CD14-positive monocyte (primary cell): ENCODE measurements around the gene ZNF511. TPM values are rescaled to one million over a fixed set of nuclear protein-coding genes. Genes with fewer than 3 reads are reported as not detected.

ENCODE experiments used
- DNase-seq, 3 donors: peaks; one replicate each; pipeline ENCODE4 v3.0.0-alpha.2; 2011 to 2022
- H2AFZ ChIP-seq: 2 replicates; pipeline ENCODE4 v1.6.0; 2012; ENCODE audit warnings: mild to moderate bottlenecking, low read depth, low read length, inconsistent platforms; ENCODE audit not compliant: insufficient read depth, poor library complexity, severe bottlenecking
- H3K27ac ChIP-seq, 2 donors: 1 replicate in 1 of 2; 2 replicates in 1 of 2; pipeline ENCODE4 v1.5.1; 2012 to 2013; ENCODE audit warnings: low read length in 2 of 2, control low read depth in 1 of 2, inconsistent platforms in 1 of 2, low read depth in 1 of 2, mild to moderate bottlenecking in 1 of 2
- H3K27me3 ChIP-seq, 2 donors: one replicate each; pipeline versions ENCODE4 v1.6.0 to v1.6.1; 2011 to 2013; ENCODE audit warnings: low read length in 2 of 2; ENCODE audit not compliant: control insufficient read depth in 2 of 2, insufficient read depth in 2 of 2
- H3K36me3 ChIP-seq, 2 donors: replicated peaks in 1 of 2; 1 replicate in 1 of 2; 2 replicates in 1 of 2; pipeline versions ENCODE4 v1.5.1 to v1.6.1; 2012 to 2013; ENCODE audit warnings: low read length in 2 of 2, control low read depth in 1 of 2, inconsistent platforms in 1 of 2, mild to moderate bottlenecking in 1 of 2; ENCODE audit not compliant: insufficient read depth in 2 of 2, control insufficient read depth in 1 of 2
- H3K4me1 ChIP-seq, 2 donors: 1 replicate in 1 of 2; 2 replicates in 1 of 2; pipeline versions ENCODE4 v1.5.1 to v1.6.1; 2012 to 2013; ENCODE audit warnings: low read length in 2 of 2, control low read depth in 1 of 2, inconsistent platforms in 1 of 2, mild to moderate bottlenecking in 1 of 2, moderate library complexity in 1 of 2; ENCODE audit not compliant: insufficient read depth in 2 of 2, control insufficient read depth in 1 of 2
- H3K4me2 ChIP-seq: replicated peaks from 2 replicates; pipeline ENCODE3; 2012; ENCODE audit warnings: low read length, moderate library complexity, mild to moderate bottlenecking; ENCODE audit not compliant: poor library complexity, severe bottlenecking; ENCODE audit errors: extremely low read depth
- H3K4me3 ChIP-seq, 3 experiments: fragments of 200-600 bp in 1 of 3; sonication (generic) in 1 of 3; replicated peaks in 1 of 3; 1 replicate in 2 of 3; 2 replicates in 1 of 3; pipeline ENCODE4 v1.5.1; 2011 to 2013; ENCODE audit warnings: low read length in 3 of 3, mild to moderate bottlenecking in 3 of 3, control low read depth in 2 of 3, low read depth in 2 of 3, inconsistent platforms in 1 of 3, moderate library complexity in 1 of 3
- H3K79me2 ChIP-seq: 2 replicates; pipeline ENCODE4 v1.6.0; 2012; ENCODE audit warnings: mild to moderate bottlenecking, control low read depth, inconsistent platforms, low read length, moderate library complexity; ENCODE audit not compliant: insufficient read depth
- H3K9ac ChIP-seq: 2 replicates; pipeline ENCODE4 v1.6.0; 2017; ENCODE audit warnings: low read length, mild to moderate bottlenecking; ENCODE audit not compliant: insufficient read depth, poor library complexity, severe bottlenecking
- H3K9me3 ChIP-seq, 2 donors: replicated peaks in 1 of 2; 1 replicate in 1 of 2; 2 replicates in 1 of 2; pipeline versions ENCODE4 v1.5.1 to v1.6.1; 2012 to 2013; ENCODE audit warnings: low read length in 2 of 2, control low read depth in 1 of 2; ENCODE audit not compliant: control insufficient read depth in 1 of 2, insufficient read depth in 1 of 2
- H4K20me1 ChIP-seq: 2 replicates; pipeline ENCODE4 v1.6.0; 2012; ENCODE audit warnings: mild to moderate bottlenecking, low read length, control low read depth, moderate library complexity; ENCODE audit not compliant: insufficient read depth
- H3K27ac Mint-ChIP-seq, 7 donors: one replicate each; pipeline ENCODE4 v1.8.0; 2020; ENCODE audit warnings: mild to moderate bottlenecking in 7 of 7, mixed read lengths in 7 of 7, moderate library complexity in 6 of 7, inconsistent platforms in 2 of 7
- H3K27me3 Mint-ChIP-seq, 3 donors: one replicate each; pipeline ENCODE4 v1.8.0; 2021 to 2022; ENCODE audit warnings: low read depth in 3 of 3, mild to moderate bottlenecking in 3 of 3, mixed read lengths in 3 of 3, moderate library complexity in 3 of 3, inconsistent platforms in 1 of 3
- H3K36me3 Mint-ChIP-seq, 2 donors: one replicate each; pipeline ENCODE4 v1.8.0; 2020; ENCODE audit warnings: mixed read lengths in 2 of 2, inconsistent platforms in 1 of 2, mild to moderate bottlenecking in 1 of 2
- H3K4me1 Mint-ChIP-seq: one replicate; pipeline ENCODE4 v1.8.0; 2020; ENCODE audit warnings: mild to moderate bottlenecking, mixed read lengths
- H3K4me3 Mint-ChIP-seq, 2 donors: one replicate each; pipeline ENCODE4 v1.8.0; 2020; ENCODE audit warnings: mild to moderate bottlenecking in 2 of 2, mixed read lengths in 2 of 2, moderate library complexity in 1 of 2
- H3K9me3 Mint-ChIP-seq, 7 donors: one replicate each; pipeline ENCODE4 v1.8.0; 2020 to 2022; ENCODE audit warnings: mixed read lengths in 7 of 7, mild to moderate bottlenecking in 6 of 7, moderate library complexity in 6 of 7, inconsistent platforms in 2 of 7
- WGBS: methylation state at CpG from one replicate; pipeline ENCODE4 v1.1.5; 2013; ENCODE audit warnings: missing lambda C conversion rate; ENCODE audit not compliant: insufficient coverage; 5-methylcytosine and 5-hydroxymethylcytosine counted together
- intact Hi-C, 2 donors: fragments of 100-400 bp; cut with micrococcal nuclease; formaldehyde crosslinking; loops; one replicate each; pipeline versions ENCODE4 v1.15.0 to v1.15.1; 2023
- polyA plus RNA-seq, 3 donors: library from polyadenylated mRNA; depleted of rRNA in 1 of 3; unstranded in 2 of 3; stranded (reverse) in 1 of 3; fragments of 300-500 nt in 2 of 3; fragments of >200 nt in 1 of 3; fragmentation: Illumina TruSeq in 2 of 3; gene quantifications; 1 replicate in 2 of 3; 2 replicates in 1 of 3; pipeline ENCODE4 v1.2.3, GENCODE V29; 2012 to 2021
- TF ChIP-seq, protein P1 (sequence below): fragments of 200-600 bp; IDR thresholded peaks from one replicate; pipeline ENCODE4 v1.8.0; 2022; ENCODE audit warnings: antibody characterized with exemption, mild to moderate bottlenecking

The ZNF511 gene
- polyA plus RNA-seq, 3 donors: 30.3 to 118 (median 84.7) TPM

- Histone ChIP-seq H3K9me3 (no peaks in the 10 kb centered on the region), H3K79me2 (no peaks in the 10 kb centered on the region), H2AFZ (no peak overlapping the region), H3K27me3 (no peaks in the 10 kb centered on the region), H3K9ac (peak overlapping the region; percentile 75), H3K27ac (peak overlapping the region; percentile 84 to 95), H3K4me1 (peaks cover 25 to 33% of the 10 kb centered on the region in 2 donors), H4K20me1 (no peaks in the 10 kb centered on the region), H3K4me3 (no peak overlapping the region), H3K36me3 (peaks cover 74 to 77% of the 10 kb centered on the region in 2 donors), H3K4me2 (peak overlapping the region; percentile 11)
- H3K36me3 Mint-ChIP-seq: peaks cover 72 to 81% of the 10 kb centered on the region in 2 donors
- intact Hi-C loops: loop anchor here (1.0 to 5.0 kb wide), 2 partner anchors 35 to 37 kb away; no protein-coding TSS in a partner anchor
- 41% methylated on average over 15 of the region's 15 CpGs for WGBS
- peaks cover 0 to 4% (median 0%) of the 10 kb centered on the region in 3 donors for H3K27me3 Mint-ChIP-seq
- H3K4me1 Mint-ChIP-seq: peaks cover 25% of the 10 kb centered on the region
- TF ChIP-seq, protein P1, sequence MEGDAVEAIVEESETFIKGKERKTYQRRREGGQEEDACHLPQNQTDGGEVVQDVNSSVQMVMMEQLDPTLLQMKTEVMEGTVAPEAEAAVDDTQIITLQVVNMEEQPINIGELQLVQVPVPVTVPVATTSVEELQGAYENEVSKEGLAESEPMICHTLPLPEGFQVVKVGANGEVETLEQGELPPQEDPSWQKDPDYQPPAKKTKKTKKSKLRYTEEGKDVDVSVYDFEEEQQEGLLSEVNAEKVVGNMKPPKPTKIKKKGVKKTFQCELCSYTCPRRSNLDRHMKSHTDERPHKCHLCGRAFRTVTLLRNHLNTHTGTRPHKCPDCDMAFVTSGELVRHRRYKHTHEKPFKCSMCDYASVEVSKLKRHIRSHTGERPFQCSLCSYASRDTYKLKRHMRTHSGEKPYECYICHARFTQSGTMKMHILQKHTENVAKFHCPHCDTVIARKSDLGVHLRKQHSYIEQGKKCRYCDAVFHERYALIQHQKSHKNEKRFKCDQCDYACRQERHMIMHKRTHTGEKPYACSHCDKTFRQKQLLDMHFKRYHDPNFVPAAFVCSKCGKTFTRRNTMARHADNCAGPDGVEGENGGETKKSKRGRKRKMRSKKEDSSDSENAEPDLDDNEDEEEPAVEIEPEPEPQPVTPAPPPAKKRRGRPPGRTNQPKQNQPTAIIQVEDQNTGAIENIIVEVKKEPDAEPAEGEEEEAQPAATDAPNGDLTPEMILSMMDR: no peak
- no peaks in the 10 kb centered on the region for H3K9me3 Mint-ChIP-seq
- DNase-seq: peak; percentile 83 to 87 (median 86)
- H3K27ac Mint-ChIP-seq: peak overlapping the region; percentile 90 to 96 (median 95)
- peak overlapping the region in 1 of 2 donors; percentile 16 for H3K4me3 Mint-ChIP-seq
These were observed 14.5 kb upstream of the ZNF511 start for GRCh38 chr10:133294189-133294588.

GRCh38 chr10:133295426-133296320 lies 13.0 kb upstream of the ZNF511 start:
- no peak overlapping the region for H2AFZ ChIP-seq

More at GRCh38 chr10:133295426-133296320, 13.0 kb upstream of the ZNF511 start:
- no peaks in the 10 kb centered on the region for H3K79me2 ChIP-seq
- H3K27me3 Mint-ChIP-seq: no peaks in the 10 kb centered on the region
- no peak overlapping the region for H3K4me2 ChIP-seq
- TF ChIP-seq, protein P1: no peak
- H4K20me1 ChIP-seq: peaks cover 3% of the 10 kb centered on the region
- peaks cover 25% of the 10 kb centered on the region for H3K4me1 Mint-ChIP-seq
- H3K27ac ChIP-seq: peak overlapping the region in 1 of 2 donors; percentile 51
- intact Hi-C loops: no loop called here
- no peaks in the 10 kb centered on the region for H3K9me3 ChIP-seq
- no peak for DNase-seq
- no peak overlapping the region for H3K4me3 ChIP-seq
- no peak overlapping the region for H3K4me3 Mint-ChIP-seq
- peaks cover 74 to 79% of the 10 kb centered on the region in 2 donors for H3K36me3 ChIP-seq
- 95% methylated on average over 34 of the region's 42 CpGs for WGBS
- no peaks in the 10 kb centered on the region for H3K27me3 ChIP-seq
- H3K4me1 ChIP-seq: peaks cover 25 to 33% of the 10 kb centered on the region in 2 donors
- peak overlapping the region in 6 of 7 donors; percentile 15 to 96 (median 80) for H3K27ac Mint-ChIP-seq
- no peak overlapping the region for H3K9ac ChIP-seq
- H3K36me3 Mint-ChIP-seq: peaks cover 76 to 81% of the 10 kb centered on the region in 2 donors
- no peaks in the 10 kb centered on the region for H3K9me3 Mint-ChIP-seq
